GM23338 (cell line): ENCODE measurements around the gene NAPG. TPM values are rescaled to one million over a fixed set of nuclear protein-coding genes. Genes with fewer than 3 reads are reported as not detected.

Source experiments
- ATAC-seq: fragments of 200-7000 bp; cut with Tn5 transposase; 3 replicates; pipeline ENCODE4 v1.9.1; 2020
- DNase-seq: peaks from one replicate; pipeline ENCODE4 v3.0.0-alpha.2; 2015; ENCODE audit warnings: low spot score
- H2AFZ ChIP-seq: fragments of 200-600 bp; sonication (generic); 2 replicates; pipeline ENCODE4 v1.8.0; 2016; ENCODE audit warnings: antibody characterized with exemption, mild to moderate bottlenecking, moderate library complexity
- H3F3A ChIP-seq: fragments of 200-600 bp; sonication (generic); replicated peaks from 2 replicates; pipeline ENCODE4 v1.8.0; 2017; ENCODE audit warnings: antibody characterized with exemption, mixed run types, low read depth
- H3K27ac ChIP-seq: fragments of 200-600 bp; sonication (generic); 2 replicates; pipeline ENCODE4 v1.6.1; 2016; ENCODE audit warnings: low read depth
- H3K27me3 ChIP-seq: fragments of 200-600 bp; sonication (generic); 2 replicates; pipeline ENCODE4 v1.8.0; 2016; ENCODE audit warnings: mild to moderate bottlenecking, mixed run types, moderate library complexity; ENCODE audit not compliant: insufficient read depth
- H3K36me3 ChIP-seq: fragments of 200-600 bp; sonication (generic); 2 replicates; pipeline ENCODE4 v1.8.0; 2016; ENCODE audit warnings: mild to moderate bottlenecking; ENCODE audit not compliant: insufficient read depth
- H3K4me1 ChIP-seq: fragments of 200-600 bp; sonication (generic); 2 replicates; pipeline ENCODE4 v1.8.0; 2016; ENCODE audit warnings: mild to moderate bottlenecking, moderate library complexity; ENCODE audit not compliant: insufficient read depth
- H3K4me2 ChIP-seq: fragments of 200-600 bp; sonication (generic); 2 replicates; pipeline ENCODE4 v1.7.1; 2017; ENCODE audit warnings: mixed run types
- H3K4me3 ChIP-seq: fragments of 200-600 bp; sonication (generic); 2 replicates; pipeline ENCODE4 v1.6.1; 2016; ENCODE audit warnings: mixed run types
- H3K79me2 ChIP-seq: fragments of 200-600 bp; sonication (generic); replicated peaks from 2 replicates; pipeline ENCODE4 v1.8.0; 2017; ENCODE audit warnings: mild to moderate bottlenecking; ENCODE audit not compliant: insufficient read depth
- H3K9me2 ChIP-seq: fragments of 200-600 bp; sonication (generic); 2 replicates; pipeline ENCODE4 v1.8.0; 2017; ENCODE audit not compliant: insufficient read depth
- H4K20me1 ChIP-seq: fragments of 200-600 bp; sonication (generic); replicated peaks from 2 replicates; pipeline ENCODE4 v1.8.0; 2017; ENCODE audit warnings: mild to moderate bottlenecking; ENCODE audit not compliant: insufficient read depth
- H3K27ac Mint-ChIP-seq: 2 replicates; pipeline ENCODE4 v1.8.0; 2020; ENCODE audit warnings: inconsistent platforms, mild to moderate bottlenecking, moderate library complexity, mixed read lengths
- H3K27me3 Mint-ChIP-seq: 3 replicates; pipeline ENCODE4 v1.8.0; 2022; ENCODE audit warnings: low read depth, mild to moderate bottlenecking, moderate library complexity, mixed read lengths, inconsistent platforms; ENCODE audit not compliant: insufficient read depth, poor library complexity
- H3K36me3 Mint-ChIP-seq: 3 replicates; pipeline ENCODE4 v1.8.0; 2021; ENCODE audit warnings: low read depth, mild to moderate bottlenecking, inconsistent platforms, moderate library complexity, mixed read lengths
- H3K4me1 Mint-ChIP-seq: 3 replicates; pipeline ENCODE4 v1.8.0; 2020; ENCODE audit warnings: mild to moderate bottlenecking, inconsistent platforms, mixed read lengths
- H3K4me3 Mint-ChIP-seq: 3 replicates; pipeline ENCODE4 v1.8.0; 2021; ENCODE audit warnings: moderate library complexity, mild to moderate bottlenecking, inconsistent platforms, mixed read lengths
- H3K9me3 Mint-ChIP-seq: 3 replicates; pipeline ENCODE4 v1.8.0; 2020; ENCODE audit warnings: moderate library complexity, mild to moderate bottlenecking, inconsistent platforms, mixed read lengths
- EZH2 ChIP-seq: fragments of 200-600 bp; sonication (generic); IDR thresholded peaks from one replicate; pipeline ENCODE4 v1.8.0; 2017; ENCODE audit warnings: antibody characterized with exemption, mild to moderate bottlenecking, low read depth; ENCODE audit not compliant: unreplicated experiment
- EZH2phosphoT487 ChIP-seq: fragments of 200-600 bp; sonication (generic); IDR thresholded peaks from one replicate; pipeline ENCODE4 v1.8.1; 2018; ENCODE audit warnings: antibody characterized with exemption; ENCODE audit not compliant: unreplicated experiment
- JUNB ChIP-seq: IDR thresholded peaks from one replicate; pipeline ENCODE4 v1.6.1; 2016; ENCODE audit warnings: antibody characterized with exemption; ENCODE audit not compliant: unreplicated experiment
- polyA plus RNA-seq: library from polyadenylated mRNA; unstranded; fragments of >200 nt; fragmentation: Nextera tagmentation; extraction: Ambion mirVana; gene quantifications from 2 replicates; pipeline ENCODE4 v1.2.1, GENCODE V29; 2016
- total RNA-seq: library from RNA; depleted of rRNA; stranded (reverse); fragments of >200 nt; shearing (Covaris generic); gene quantifications from 2 replicates; pipeline ENCODE4 v1.2.3, GENCODE V29; 2014
- TF ChIP-seq, protein P1 (sequence below), 2 experiments: fragments of 200-600 bp in 1 of 2; sonication (generic) in 1 of 2; conservative IDR thresholded peaks; 2 replicates each; pipeline versions ENCODE4 v1.5.1 to v1.6.1; 2016 to 2017; ENCODE audit warnings: antibody characterized with exemption in 2 of 2, low read depth in 2 of 2, mild to moderate bottlenecking in 2 of 2, moderate library complexity in 1 of 2
- TF ChIP-seq, protein P2 (sequence below): IDR thresholded peaks from one replicate; pipeline ENCODE4 v1.6.1; 2018; ENCODE audit warnings: antibody characterized with exemption; ENCODE audit not compliant: unreplicated experiment
- TF ChIP-seq, protein P3 (sequence below): fragments of 250-450 bp; sonication (Bioruptor Pico); IDR thresholded peaks from 2 replicates; pipeline ENCODE4 v1.5.0; 2020; ENCODE audit warnings: mild to moderate bottlenecking, moderate library complexity

Gene NAPG
- total and polyA plus RNA-seq, 2 experiments from 2014 or later = 26.8 to 40.1 TPM

DNA sequence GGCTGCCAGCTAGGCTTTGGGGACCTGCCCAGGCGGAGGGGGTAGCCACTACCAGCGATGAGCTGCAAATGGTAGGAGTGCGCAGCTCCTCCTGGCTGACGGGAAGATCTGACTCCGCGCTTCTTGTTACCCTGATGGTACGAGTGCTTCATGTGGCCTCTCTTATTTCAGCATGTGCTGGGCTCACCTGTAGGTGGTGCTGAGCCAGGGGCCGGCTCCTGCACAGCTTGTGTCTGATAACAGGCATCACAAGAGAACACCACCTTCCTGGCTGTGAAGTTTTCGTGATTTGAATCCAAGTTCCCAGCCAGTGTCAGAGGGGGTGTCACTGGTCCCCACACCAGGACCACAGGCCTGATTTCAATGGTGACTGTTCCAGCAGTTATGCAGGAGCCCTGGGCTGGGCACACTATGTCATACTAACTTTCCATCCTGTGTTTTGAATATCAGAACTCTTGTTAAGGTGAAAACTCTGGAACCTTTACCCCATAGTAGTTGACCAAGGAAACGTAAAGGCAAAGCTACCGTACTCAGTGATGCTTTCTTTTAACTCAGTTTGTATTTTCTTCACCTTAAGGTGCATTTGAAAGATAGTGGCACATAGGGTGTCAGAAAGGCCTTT, 43.4 kb upstream of the NAPG start:
- Mint-ChIP-seq H3K9me3 (peaks cover 3% of the 10 kb centered on the region; the same call in 1 of the 3 replicates), H3K36me3 (peaks cover 10% of the 10 kb centered on the region), H3K27ac (no peak overlapping the region), H3K4me1 (peaks cover 45% of the 10 kb centered on the region), H3K27me3 (peaks cover 29% of the 10 kb centered on the region), H3K4me3 (no peak overlapping the region)
- Histone ChIP-seq H3K27ac (no peak overlapping the region), H3K4me1 (peaks cover 33% of the 10 kb centered on the region), H3K9me2 (no peaks in the 10 kb centered on the region), H3K4me3 (no peak overlapping the region), H3K27me3 (peaks cover 45% of the 10 kb centered on the region), H3K4me2 (0 out of 2 replicates have a peak overlapping the region, but pooled peaks have one; percentile 45), H4K20me1 (peaks cover 3% of the 10 kb centered on the region; the same call in 1 of the 2 replicates), H3K79me2 (no peaks in the 10 kb centered on the region), H3F3A (peaks cover 3% of the 10 kb centered on the region; the same call in 1 of the 2 replicates), H3K36me3 (no peaks in the 10 kb centered on the region), H2AFZ (no peak overlapping the region)
- ATAC-seq = peak; percentile 64
- DNase-seq = peak; percentile 45
- TF ChIP-seq EZH2phosphoT487 (no peak), EZH2 (no peak)
- TF ChIP-seq, protein P1, sequence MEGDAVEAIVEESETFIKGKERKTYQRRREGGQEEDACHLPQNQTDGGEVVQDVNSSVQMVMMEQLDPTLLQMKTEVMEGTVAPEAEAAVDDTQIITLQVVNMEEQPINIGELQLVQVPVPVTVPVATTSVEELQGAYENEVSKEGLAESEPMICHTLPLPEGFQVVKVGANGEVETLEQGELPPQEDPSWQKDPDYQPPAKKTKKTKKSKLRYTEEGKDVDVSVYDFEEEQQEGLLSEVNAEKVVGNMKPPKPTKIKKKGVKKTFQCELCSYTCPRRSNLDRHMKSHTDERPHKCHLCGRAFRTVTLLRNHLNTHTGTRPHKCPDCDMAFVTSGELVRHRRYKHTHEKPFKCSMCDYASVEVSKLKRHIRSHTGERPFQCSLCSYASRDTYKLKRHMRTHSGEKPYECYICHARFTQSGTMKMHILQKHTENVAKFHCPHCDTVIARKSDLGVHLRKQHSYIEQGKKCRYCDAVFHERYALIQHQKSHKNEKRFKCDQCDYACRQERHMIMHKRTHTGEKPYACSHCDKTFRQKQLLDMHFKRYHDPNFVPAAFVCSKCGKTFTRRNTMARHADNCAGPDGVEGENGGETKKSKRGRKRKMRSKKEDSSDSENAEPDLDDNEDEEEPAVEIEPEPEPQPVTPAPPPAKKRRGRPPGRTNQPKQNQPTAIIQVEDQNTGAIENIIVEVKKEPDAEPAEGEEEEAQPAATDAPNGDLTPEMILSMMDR (conservative IDR thresholded peaks at IDR 0.05; ENCODE audit: low read depth in 2 of 2) = peak; percentile 14 to 31; a peak in 1 of 4 replicates
- TF ChIP-seq, protein P2, sequence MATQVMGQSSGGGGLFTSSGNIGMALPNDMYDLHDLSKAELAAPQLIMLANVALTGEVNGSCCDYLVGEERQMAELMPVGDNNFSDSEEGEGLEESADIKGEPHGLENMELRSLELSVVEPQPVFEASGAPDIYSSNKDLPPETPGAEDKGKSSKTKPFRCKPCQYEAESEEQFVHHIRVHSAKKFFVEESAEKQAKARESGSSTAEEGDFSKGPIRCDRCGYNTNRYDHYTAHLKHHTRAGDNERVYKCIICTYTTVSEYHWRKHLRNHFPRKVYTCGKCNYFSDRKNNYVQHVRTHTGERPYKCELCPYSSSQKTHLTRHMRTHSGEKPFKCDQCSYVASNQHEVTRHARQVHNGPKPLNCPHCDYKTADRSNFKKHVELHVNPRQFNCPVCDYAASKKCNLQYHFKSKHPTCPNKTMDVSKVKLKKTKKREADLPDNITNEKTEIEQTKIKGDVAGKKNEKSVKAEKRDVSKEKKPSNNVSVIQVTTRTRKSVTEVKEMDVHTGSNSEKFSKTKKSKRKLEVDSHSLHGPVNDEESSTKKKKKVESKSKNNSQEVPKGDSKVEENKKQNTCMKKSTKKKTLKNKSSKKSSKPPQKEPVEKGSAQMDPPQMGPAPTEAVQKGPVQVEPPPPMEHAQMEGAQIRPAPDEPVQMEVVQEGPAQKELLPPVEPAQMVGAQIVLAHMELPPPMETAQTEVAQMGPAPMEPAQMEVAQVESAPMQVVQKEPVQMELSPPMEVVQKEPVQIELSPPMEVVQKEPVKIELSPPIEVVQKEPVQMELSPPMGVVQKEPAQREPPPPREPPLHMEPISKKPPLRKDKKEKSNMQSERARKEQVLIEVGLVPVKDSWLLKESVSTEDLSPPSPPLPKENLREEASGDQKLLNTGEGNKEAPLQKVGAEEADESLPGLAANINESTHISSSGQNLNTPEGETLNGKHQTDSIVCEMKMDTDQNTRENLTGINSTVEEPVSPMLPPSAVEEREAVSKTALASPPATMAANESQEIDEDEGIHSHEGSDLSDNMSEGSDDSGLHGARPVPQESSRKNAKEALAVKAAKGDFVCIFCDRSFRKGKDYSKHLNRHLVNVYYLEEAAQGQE = no peak

DNA sequence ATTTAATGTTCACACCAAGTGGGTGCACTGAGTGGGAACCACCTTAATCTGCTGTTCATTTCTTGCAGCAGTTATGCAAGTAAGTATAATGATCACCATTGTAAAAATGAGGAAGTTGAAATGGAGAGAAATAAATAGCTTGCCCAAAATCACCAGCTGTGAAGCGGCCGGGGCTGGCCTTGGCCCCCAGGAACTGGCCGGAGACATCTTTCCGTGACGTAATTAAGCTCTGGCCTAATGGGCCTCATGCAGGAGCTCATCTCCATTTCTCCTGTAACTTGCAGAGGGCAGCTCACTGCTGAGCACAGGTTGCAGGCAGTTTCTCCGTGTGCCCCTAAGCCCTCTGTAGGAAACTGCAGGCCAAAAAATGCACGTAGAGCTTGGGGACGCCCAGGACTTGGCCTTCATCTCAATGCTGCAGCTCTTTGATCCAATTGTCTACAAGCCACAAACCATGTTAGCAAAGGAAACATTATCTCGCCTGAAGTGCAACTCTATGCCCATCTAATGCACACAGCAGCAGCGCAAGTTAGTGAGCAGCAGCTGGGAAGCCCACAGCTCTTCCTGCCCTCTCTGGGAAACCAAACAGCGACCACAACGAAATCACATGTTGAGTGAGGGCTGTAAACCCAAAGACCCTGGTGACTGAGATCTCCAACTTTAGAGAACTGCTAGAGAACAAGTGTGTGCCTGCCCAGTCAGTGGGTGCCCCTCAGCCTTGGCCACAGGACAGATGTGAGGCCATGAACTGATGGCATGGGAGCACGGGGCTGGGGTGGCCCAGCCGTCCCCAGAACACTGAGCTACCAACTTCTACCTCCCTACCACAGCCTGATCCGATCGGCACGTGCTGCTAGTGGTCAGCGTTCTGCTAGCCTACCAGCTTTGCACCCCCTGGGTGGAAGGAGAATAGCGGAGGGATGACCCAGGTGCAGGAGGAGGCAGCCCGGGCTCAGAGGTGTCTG, 42.6 kb upstream of the NAPG start:
- Mint-ChIP-seq H3K27me3 (peaks cover 25% of the 10 kb centered on the region), H3K4me1 (peaks cover 39% of the 10 kb centered on the region), H3K4me3 (no peak overlapping the region), H3K27ac (no peak overlapping the region), H3K9me3 (peaks cover 3% of the 10 kb centered on the region; the same call in 1 of the 3 replicates), H3K36me3 (peaks cover 9% of the 10 kb centered on the region; the same call in 2 of the 3 replicates)
- H3F3A ChIP-seq = peaks cover 3% of the 10 kb centered on the region; the same call in 1 of the 2 replicates
- peak; percentile 19; the same call in 2 of the 3 replicates for ATAC-seq
- no peak overlapping the region for H2AFZ ChIP-seq
- H3K4me3 ChIP-seq = no peak overlapping the region
- H3K36me3 ChIP-seq = no peaks in the 10 kb centered on the region
- H3K79me2 ChIP-seq = no peaks in the 10 kb centered on the region
- H3K4me1 ChIP-seq = peaks cover 26% of the 10 kb centered on the region
- no peak overlapping the region for H3K27ac ChIP-seq
- H3K27me3 ChIP-seq = peaks cover 38% of the 10 kb centered on the region
- no peak overlapping the region for H3K4me2 ChIP-seq
- no peak for DNase-seq
- peaks cover 3% of the 10 kb centered on the region; the same call in 1 of the 2 replicates for H4K20me1 ChIP-seq
- no peaks in the 10 kb centered on the region for H3K9me2 ChIP-seq
- TF ChIP-seq, protein P3, sequence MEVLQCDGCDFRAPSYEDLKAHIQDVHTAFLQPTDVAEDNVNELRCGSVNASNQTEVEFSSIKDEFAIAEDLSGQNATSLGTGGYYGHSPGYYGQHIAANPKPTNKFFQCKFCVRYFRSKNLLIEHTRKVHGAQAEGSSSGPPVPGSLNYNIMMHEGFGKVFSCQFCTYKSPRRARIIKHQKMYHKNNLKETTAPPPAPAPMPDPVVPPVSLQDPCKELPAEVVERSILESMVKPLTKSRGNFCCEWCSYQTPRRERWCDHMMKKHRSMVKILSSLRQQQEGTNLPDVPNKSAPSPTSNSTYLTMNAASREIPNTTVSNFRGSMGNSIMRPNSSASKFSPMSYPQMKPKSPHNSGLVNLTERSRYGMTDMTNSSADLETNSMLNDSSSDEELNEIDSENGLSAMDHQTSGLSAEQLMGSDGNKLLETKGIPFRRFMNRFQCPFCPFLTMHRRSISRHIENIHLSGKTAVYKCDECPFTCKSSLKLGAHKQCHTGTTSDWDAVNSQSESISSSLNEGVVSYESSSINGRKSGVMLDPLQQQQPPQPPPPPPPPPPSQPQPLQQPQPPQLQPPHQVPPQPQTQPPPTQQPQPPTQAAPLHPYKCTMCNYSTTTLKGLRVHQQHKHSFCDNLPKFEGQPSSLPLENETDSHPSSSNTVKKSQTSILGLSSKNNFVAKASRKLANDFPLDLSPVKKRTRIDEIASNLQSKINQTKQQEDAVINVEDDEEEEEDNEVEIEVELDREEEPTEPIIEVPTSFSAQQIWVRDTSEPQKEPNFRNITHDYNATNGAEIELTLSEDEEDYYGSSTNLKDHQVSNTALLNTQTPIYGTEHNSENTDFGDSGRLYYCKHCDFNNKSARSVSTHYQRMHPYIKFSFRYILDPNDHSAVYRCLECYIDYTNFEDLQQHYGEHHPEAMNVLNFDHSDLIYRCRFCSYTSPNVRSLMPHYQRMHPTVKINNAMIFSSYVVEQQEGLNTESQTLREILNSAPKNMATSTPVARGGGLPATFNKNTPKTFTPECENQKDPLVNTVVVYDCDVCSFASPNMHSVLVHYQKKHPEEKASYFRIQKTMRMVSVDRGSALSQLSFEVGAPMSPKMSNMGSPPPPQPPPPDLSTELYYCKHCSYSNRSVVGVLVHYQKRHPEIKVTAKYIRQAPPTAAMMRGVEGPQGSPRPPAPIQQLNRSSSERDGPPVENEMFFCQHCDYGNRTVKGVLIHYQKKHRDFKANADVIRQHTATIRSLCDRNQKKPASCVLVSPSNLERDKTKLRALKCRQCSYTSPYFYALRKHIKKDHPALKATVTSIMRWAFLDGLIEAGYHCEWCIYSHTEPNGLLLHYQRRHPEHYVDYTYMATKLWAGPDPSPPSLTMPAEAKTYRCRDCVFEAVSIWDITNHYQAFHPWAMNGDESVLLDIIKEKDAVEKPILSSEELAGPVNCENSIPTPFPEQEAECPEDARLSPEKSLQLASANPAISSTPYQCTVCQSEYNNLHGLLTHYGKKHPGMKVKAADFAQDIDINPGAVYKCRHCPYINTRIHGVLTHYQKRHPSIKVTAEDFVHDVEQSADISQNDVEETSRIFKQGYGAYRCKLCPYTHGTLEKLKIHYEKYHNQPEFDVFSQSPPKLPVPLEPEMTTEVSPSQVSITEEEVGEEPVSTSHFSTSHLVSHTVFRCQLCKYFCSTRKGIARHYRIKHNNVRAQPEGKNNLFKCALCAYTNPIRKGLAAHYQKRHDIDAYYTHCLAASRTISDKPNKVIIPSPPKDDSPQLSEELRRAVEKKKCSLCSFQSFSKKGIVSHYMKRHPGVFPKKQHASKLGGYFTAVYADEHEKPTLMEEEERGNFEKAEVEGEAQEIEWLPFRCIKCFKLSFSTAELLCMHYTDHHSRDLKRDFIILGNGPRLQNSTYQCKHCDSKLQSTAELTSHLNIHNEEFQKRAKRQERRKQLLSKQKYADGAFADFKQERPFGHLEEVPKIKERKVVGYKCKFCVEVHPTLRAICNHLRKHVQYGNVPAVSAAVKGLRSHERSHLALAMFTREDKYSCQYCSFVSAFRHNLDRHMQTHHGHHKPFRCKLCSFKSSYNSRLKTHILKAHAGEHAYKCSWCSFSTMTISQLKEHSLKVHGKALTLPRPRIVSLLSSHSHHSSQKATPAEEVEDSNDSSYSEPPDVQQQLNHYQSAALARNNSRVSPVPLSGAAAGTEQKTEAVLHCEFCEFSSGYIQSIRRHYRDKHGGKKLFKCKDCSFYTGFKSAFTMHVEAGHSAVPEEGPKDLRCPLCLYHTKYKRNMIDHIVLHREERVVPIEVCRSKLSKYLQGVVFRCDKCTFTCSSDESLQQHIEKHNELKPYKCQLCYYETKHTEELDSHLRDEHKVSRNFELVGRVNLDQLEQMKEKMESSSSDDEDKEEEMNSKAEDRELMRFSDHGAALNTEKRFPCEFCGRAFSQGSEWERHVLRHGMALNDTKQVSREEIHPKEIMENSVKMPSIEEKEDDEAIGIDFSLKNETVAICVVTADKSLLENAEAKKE (CRISPR knock-in tag) = no peak
- no peak for TF ChIP-seq JUNB
